Measurements from ENCODE around the gene CLIC5. TPM values are rescaled to one million over a fixed set of nuclear protein-coding genes. Genes with fewer than 3 reads are reported as not detected.

CLIC5 gene
- total RNA-seq, 1 donor from 2014 or later: 134 TPM

DNA sequence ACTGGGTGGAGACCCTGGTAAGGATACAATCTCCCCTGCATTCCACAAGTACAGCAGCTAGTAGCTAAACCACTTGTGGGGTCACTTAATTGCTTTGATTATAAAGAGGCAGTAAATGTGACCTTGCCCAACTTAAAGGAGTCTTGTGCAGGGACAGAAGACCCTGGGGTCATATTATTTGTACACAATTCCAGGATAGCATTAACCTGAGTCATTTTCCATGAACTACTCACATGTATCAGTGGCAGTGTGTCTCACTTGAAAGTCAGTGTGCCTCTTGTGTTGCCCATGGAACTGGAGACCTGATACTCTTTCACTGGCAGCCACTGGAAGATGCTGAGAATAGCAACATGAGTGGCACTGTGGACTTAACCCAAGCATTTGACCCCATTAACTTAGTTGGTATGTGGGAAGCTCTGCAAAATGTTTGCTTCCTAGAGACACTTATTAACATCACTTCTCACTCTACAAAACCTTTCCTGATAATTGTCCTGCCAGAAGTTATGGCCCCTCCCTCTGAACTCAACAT, 28.9 kb downstream of the CLIC5 start:
- Histone ChIP-seq H3K9me3 (no peaks in the 10 kb centered on the region), H3K27ac (no peak overlapping the region), H3K4me1 (peaks cover 6% of the 10 kb centered on the region), H3K4me3 (no peak overlapping the region), H3K27me3 (ENCODE audit: low read depth) (no peaks in the 10 kb centered on the region), H3K36me3 (no peaks in the 10 kb centered on the region)
- no peak for DNase-seq
- intact Hi-C loops (cut with DNase I): no loop called here
- TF ChIP-seq, protein P1, sequence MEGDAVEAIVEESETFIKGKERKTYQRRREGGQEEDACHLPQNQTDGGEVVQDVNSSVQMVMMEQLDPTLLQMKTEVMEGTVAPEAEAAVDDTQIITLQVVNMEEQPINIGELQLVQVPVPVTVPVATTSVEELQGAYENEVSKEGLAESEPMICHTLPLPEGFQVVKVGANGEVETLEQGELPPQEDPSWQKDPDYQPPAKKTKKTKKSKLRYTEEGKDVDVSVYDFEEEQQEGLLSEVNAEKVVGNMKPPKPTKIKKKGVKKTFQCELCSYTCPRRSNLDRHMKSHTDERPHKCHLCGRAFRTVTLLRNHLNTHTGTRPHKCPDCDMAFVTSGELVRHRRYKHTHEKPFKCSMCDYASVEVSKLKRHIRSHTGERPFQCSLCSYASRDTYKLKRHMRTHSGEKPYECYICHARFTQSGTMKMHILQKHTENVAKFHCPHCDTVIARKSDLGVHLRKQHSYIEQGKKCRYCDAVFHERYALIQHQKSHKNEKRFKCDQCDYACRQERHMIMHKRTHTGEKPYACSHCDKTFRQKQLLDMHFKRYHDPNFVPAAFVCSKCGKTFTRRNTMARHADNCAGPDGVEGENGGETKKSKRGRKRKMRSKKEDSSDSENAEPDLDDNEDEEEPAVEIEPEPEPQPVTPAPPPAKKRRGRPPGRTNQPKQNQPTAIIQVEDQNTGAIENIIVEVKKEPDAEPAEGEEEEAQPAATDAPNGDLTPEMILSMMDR (IDR thresholded peaks at IDR 0.05): no peak
- peak in 1 of 2 donors; percentile 11 for ATAC-seq

GRCh38 chr6:45984788-45985425, 30.8 kb downstream of the CLIC5 start:
- Histone ChIP-seq H3K4me3 (no peak overlapping the region), H3K27me3 (ENCODE audit: low read depth) (no peaks in the 10 kb centered on the region), H3K36me3 (no peaks in the 10 kb centered on the region), H3K4me1 (peaks cover 6% of the 10 kb centered on the region), H3K27ac (no peak overlapping the region), H3K9me3 (no peaks in the 10 kb centered on the region)
- TF ChIP-seq, protein P1 (IDR thresholded peaks at IDR 0.05): no peak
- intact Hi-C loops (cut with DNase I): no loop called here
- ATAC-seq (no peak), DNase-seq (no peak)

GRCh38 chr6:45984347-45984746, 31.3 kb downstream of the CLIC5 start:
- DNase-seq: no peak
- H3K9me3 ChIP-seq: no peaks in the 10 kb centered on the region
- ATAC-seq: no peak

GRCh38 chr6:45983062-45983461, 32.6 kb downstream of the CLIC5 start:
- H3K9me3 ChIP-seq: no peaks in the 10 kb centered on the region
- H3K4me3 ChIP-seq: no peak overlapping the region
- no peak for DNase-seq
- peaks cover 2% of the 10 kb centered on the region for H3K4me1 ChIP-seq
- ATAC-seq: no peak
- H3K27me3 ChIP-seq (ENCODE audit: low read depth): no peaks in the 10 kb centered on the region
- intact Hi-C loops (cut with DNase I): no loop called here
- no peaks in the 10 kb centered on the region for H3K36me3 ChIP-seq
- H3K27ac ChIP-seq: no peak overlapping the region
- TF ChIP-seq, protein P1 (IDR thresholded peaks at IDR 0.05): no peak

More at GRCh38 chr6:45984347-45984746, 31.3 kb downstream of the CLIC5 start:
- TF ChIP-seq, protein P1 (IDR thresholded peaks at IDR 0.05): no peak
- Histone ChIP-seq H3K4me1 (peaks cover 6% of the 10 kb centered on the region), H3K36me3 (no peaks in the 10 kb centered on the region), H3K4me3 (no peak overlapping the region), H3K27ac (no peak overlapping the region), H3K27me3 (ENCODE audit: low read depth) (no peaks in the 10 kb centered on the region)
- intact Hi-C loops (cut with DNase I): no loop called here

GRCh38 chr6:45982280-45983036, 33.2 kb downstream of the CLIC5 start:
- H3K27me3 ChIP-seq (ENCODE audit: low read depth): no peaks in the 10 kb centered on the region
- H3K4me3 ChIP-seq: no peak overlapping the region
- H3K4me1 ChIP-seq: no peaks in the 10 kb centered on the region
- H3K9me3 ChIP-seq: no peaks in the 10 kb centered on the region
- ATAC-seq (no peak), DNase-seq (no peak)
- H3K36me3 ChIP-seq: no peaks in the 10 kb centered on the region
- intact Hi-C loops (cut with DNase I): no loop called here
- TF ChIP-seq, protein P1 (IDR thresholded peaks at IDR 0.05): no peak
- H3K27ac ChIP-seq: no peak overlapping the region
